GM19351 (cell line): ENCODE results near the gene ELAVL2.
"Not testable (repeated sequence)": the region's sequence is repeated elsewhere in the genome, so short reads cannot be mapped to it uniquely, and the experiment has no call there.

Source experiments
- ATAC-seq: cut with Tn5 transposase; IDR thresholded peaks from one replicate; pipeline ENCODE4 v1.9.1; 2021; ENCODE audit warnings: mild to moderate bottlenecking, moderate library complexity; ENCODE audit not compliant: unreplicated experiment

Gene ELAVL2

GRCh38 chr9:23730364-23730763 lies 95.7 kb downstream of the ELAVL2 start:
- ATAC-seq: no peak

- no peak for ATAC-seq
Measured at GRCh38 chr9:23728736-23729135, 97.3 kb downstream of the ELAVL2 start.

GRCh38 chr9:23725279-23725946 lies 100.6 kb downstream of the ELAVL2 start:
- no peak for ATAC-seq

GRCh38 chr9:23723672-23724071 lies 102.4 kb downstream of the ELAVL2 start:
- no peak for ATAC-seq

- not testable (repeated sequence) for ATAC-seq
Measured at GRCh38 chr9:23723048-23723447, 103.0 kb downstream of the ELAVL2 start.

- ATAC-seq: no peak
Measured at GRCh38 chr9:23721466-23721865, 104.6 kb downstream of the ELAVL2 start.

GRCh38 chr9:23717505-23717904 lies 108.5 kb downstream of the ELAVL2 start:
- ATAC-seq: no peak

GRCh38 chr9:23707249-23707648 lies 118.8 kb downstream of the ELAVL2 start:
- no peak for ATAC-seq

- no peak for ATAC-seq
Measured at GRCh38 chr9:23702311-23702922, 123.6 kb downstream of the ELAVL2 start.

GRCh38 chr9:23701291-23701690 lies 124.7 kb downstream of the ELAVL2 start:
- ATAC-seq: no peak

GRCh38 chr9:23700359-23700758 lies 125.7 kb downstream of the ELAVL2 start:
- ATAC-seq: no peak

- no peak for ATAC-seq
Measured at GRCh38 chr9:23698161-23698560, 127.9 kb downstream of the ELAVL2 start.

- ATAC-seq: no peak
Measured at GRCh38 chr9:23695572-23695971, 130.5 kb downstream of the ELAVL2 start.

- no peak for ATAC-seq
Measured at GRCh38 chr9:23693374-23693773, 132.7 kb downstream of the ELAVL2 start.

- no peak for ATAC-seq
Measured at GRCh38 chr9:23686896-23687295, 139.1 kb downstream of the ELAVL2 start.

- no peak for ATAC-seq
Measured at GRCh38 chr9:23686257-23686656, 139.8 kb downstream of the ELAVL2 start.

- ATAC-seq: no peak
Measured at GRCh38 chr9:23683611-23684061, 142.4 kb downstream of the ELAVL2 start.

- no peak for ATAC-seq
Measured at GRCh38 chr9:23682891-23683431, 143.1 kb downstream of the ELAVL2 start.

GRCh38 chr9:23682352-23682751 lies 143.7 kb downstream of the ELAVL2 start:
- no peak for ATAC-seq

GRCh38 chr9:23677446-23677845 lies 148.6 kb downstream of the ELAVL2 start:
- ATAC-seq: no peak

GRCh38 chr9:23674016-23674585 lies 151.9 kb downstream of the ELAVL2 start:
- ATAC-seq: no peak

GRCh38 chr9:23672151-23672550 lies 153.9 kb downstream of the ELAVL2 start:
- ATAC-seq: no peak
